Duodenal mucosa (tissue), 2 donors: ENCODE measurements around the gene SLITRK1.

Source experiments
- H3K27ac ChIP-seq: one replicate; pipeline ENCODE4 v1.7.0; 2013; ENCODE audit warnings: low read depth, low read length
- H3K27me3 ChIP-seq, 2 donors: one replicate each; pipeline ENCODE4 v1.7.0; 2013; ENCODE audit warnings: low read length in 2 of 2, control low read depth in 1 of 2; ENCODE audit not compliant: insufficient read depth in 2 of 2, control insufficient read depth in 1 of 2
- H3K36me3 ChIP-seq, 2 donors: one replicate each; pipeline ENCODE4 v1.7.0; 2013; ENCODE audit warnings: low read length in 2 of 2, control low read depth in 1 of 2; ENCODE audit not compliant: insufficient read depth in 2 of 2, control insufficient read depth in 1 of 2
- H3K4me1 ChIP-seq, 2 donors: one replicate each; pipeline ENCODE4 v1.7.0; 2013; ENCODE audit warnings: low read length in 2 of 2, control low read depth in 1 of 2; ENCODE audit not compliant: insufficient read depth in 2 of 2, control insufficient read depth in 1 of 2
- H3K4me3 ChIP-seq, 2 donors: one replicate each; pipeline ENCODE4 v1.7.0; 2013; ENCODE audit warnings: low read length in 2 of 2, low read depth in 1 of 2
- H3K9ac ChIP-seq, 2 donors: one replicate each; pipeline ENCODE4 v1.7.0; 2013; ENCODE audit warnings: low read length in 2 of 2, low read depth in 1 of 2
- H3K9me3 ChIP-seq, 2 donors: one replicate each; pipeline ENCODE4 v1.7.0; 2013; ENCODE audit warnings: low read length in 2 of 2, control low read depth in 1 of 2; ENCODE audit not compliant: control insufficient read depth in 1 of 2

The SLITRK1 gene

GRCh38 chr13:83884141-83884540 is 1.9 kb upstream of the SLITRK1 start:
- Histone ChIP-seq H3K36me3 (no peaks in the 10 kb centered on the region), H3K9me3 (peaks cover 0 to 10% of the 10 kb centered on the region in 2 donors), H3K27me3 (peaks cover 6 to 9% of the 10 kb centered on the region in 2 donors), H3K27ac (no peak overlapping the region), H3K4me1 (no peaks in the 10 kb centered on the region), H3K4me3 (no peak overlapping the region), H3K9ac (no peak overlapping the region)

- Histone ChIP-seq H3K9ac (no peak overlapping the region), H3K27ac (no peak overlapping the region), H3K36me3 (no peaks in the 10 kb centered on the region), H3K27me3 (peaks cover 9 to 10% of the 10 kb centered on the region in 2 donors), H3K4me3 (no peak overlapping the region), H3K9me3 (peaks cover 0 to 15% of the 10 kb centered on the region in 2 donors), H3K4me1 (no peaks in the 10 kb centered on the region)
Observed at GRCh38 chr13:83883061-83883523, 818 bp upstream of the SLITRK1 start.

DNA sequence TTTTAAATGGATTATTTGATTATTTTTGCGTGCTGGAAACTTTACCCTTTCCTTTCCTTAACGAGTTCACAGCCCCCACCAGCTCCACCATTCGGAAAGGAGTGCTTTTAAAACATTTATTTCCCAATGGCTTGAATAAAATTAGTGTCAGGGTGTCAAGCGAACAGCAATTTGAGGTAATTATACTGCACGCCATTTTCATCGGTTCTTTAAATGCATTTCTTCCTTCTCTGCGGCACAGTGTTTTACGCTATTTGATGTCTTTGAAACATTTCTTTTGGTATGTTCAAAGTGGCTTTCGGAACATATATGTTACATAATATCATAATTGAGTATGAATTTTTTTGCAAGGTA is 309 bp upstream of the SLITRK1 start:
- H3K9me3 ChIP-seq, result peaks cover 0 to 15% of the 10 kb centered on the region in 2 donors
- H3K4me1 ChIP-seq, result no peaks in the 10 kb centered on the region
- H3K9ac ChIP-seq, result no peak overlapping the region
- H3K4me3 ChIP-seq, result no peak overlapping the region
- no peak overlapping the region for H3K27ac ChIP-seq
- H3K36me3 ChIP-seq, result no peaks in the 10 kb centered on the region
- peaks cover 9 to 10% of the 10 kb centered on the region in 2 donors for H3K27me3 ChIP-seq

DNA sequence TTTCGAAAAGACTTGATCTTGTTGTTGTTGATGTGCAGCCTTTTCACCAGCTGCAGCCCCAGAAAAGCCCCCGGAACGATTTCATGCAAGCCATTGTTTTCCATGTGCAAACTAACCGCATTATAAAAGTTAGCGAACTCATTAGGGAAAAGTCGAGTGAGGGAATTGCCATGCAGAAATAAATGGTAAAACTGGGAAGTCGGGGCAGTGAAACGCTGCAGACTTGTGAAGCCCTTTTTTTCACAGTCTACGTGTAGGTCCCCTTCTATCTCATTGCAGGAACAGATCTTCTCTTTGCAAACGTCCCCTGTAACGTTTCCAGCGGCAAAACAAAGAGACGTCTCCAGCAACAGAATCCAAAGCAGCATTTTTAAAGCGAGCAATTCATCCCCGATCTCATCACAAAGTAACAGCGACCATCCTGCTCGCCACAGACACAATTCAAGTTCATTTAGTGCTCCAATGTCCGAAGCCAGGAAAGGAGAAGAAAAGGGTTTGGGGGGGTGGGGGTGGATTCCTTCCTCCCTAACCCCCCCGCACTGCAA is 1.1 kb downstream of the SLITRK1 start:
- Histone ChIP-seq H3K27ac (no peak overlapping the region), H3K36me3 (no peaks in the 10 kb centered on the region), H3K4me1 (no peaks in the 10 kb centered on the region), H3K9ac (no peak overlapping the region), H3K9me3 (peaks cover 0 to 15% of the 10 kb centered on the region in 2 donors), H3K27me3 (peaks cover 9 to 10% of the 10 kb centered on the region in 2 donors), H3K4me3 (no peak overlapping the region)

DNA sequence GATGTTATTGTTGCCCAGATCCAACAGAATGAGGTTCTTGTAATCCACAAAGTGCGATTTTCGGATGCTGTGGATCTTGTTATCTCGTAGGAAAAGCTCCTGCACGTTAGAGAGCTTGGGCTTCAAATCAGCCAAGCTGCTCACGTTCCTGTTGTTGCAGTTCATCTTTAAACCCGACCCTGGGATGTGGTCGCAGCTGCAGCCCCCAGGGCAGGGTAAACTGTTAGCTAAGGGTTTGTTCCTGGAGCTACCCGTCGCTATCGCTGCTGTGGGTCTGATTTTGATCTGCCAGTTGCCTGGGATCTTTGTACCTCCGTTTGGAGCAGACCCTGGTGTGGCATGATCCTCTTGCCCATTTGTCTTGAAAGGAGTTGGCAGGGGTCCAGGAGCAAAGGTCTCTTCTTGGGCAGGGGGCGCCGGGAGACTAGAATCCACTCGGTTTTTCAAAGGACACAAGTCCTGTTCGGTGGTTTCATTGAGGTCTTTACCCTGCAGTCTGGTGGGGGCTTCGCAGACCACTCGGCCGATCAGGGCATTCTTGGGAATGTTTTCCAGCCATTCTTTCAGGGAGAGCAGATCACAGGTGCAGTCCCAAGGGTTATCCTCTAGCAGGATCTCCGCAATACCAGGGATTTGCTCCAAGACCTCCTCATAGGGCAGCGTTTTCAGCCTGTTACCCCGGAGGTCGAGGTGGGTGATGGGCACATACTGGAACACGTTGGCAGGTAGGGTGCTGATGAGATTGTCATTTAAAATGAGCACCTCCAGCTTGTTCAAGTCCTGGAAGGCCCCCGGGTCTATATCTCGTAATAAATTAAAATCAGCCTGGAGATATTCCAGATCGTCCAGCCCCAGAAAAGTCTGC is 1.8 kb downstream of the SLITRK1 start:
- H3K9me3 ChIP-seq, result peaks cover 0 to 15% of the 10 kb centered on the region in 2 donors
- H3K27ac ChIP-seq, result no peak overlapping the region
- no peaks in the 10 kb centered on the region for H3K4me1 ChIP-seq
- no peak overlapping the region for H3K9ac ChIP-seq
- no peak overlapping the region for H3K4me3 ChIP-seq
- no peaks in the 10 kb centered on the region for H3K36me3 ChIP-seq
- H3K27me3 ChIP-seq, result peaks cover 9 to 10% of the 10 kb centered on the region in 2 donors

DNA sequence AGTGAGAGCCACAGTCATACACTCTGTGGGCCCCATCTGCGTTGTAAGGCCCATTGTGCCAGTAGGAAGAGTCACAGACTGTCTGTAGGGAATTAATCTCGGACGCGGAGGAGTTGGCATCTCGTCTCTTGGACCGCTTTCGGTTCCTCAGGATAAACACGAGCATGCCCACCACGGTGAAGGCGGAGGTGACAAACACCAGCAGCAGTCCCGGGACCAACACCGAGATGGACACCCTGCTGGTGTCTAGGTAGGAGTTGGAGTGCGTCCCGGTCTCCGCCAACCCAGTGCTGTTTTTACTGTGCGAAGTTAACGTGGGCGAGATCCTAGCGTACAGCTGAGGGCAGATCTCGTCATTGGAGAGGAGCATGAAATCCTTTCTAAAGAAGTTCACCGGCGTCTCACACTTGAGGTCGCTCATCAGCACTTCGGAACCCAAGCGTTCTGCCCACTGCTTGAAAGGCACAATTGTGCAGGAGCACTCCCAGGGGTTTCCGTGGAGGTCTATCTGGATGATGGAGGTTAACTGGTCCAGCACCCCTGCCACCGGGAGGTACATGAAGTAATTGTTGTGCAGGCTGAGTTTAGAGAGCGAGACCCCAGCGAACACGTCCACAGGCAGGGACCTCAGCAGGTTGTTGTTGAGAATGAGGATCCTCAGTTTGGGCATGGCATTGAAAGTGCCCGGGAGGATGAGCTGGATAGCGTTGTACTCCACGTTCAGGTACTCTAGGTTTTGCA is 2.7 kb downstream of the SLITRK1 start:
- H3K4me3 ChIP-seq, result no peak overlapping the region
- H3K27ac ChIP-seq, result no peak overlapping the region
- H3K4me1 ChIP-seq, result no peaks in the 10 kb centered on the region
- H3K36me3 ChIP-seq, result no peaks in the 10 kb centered on the region
- peaks cover 0 to 15% of the 10 kb centered on the region in 2 donors for H3K9me3 ChIP-seq
- peaks cover 9 to 10% of the 10 kb centered on the region in 2 donors for H3K27me3 ChIP-seq
- H3K9ac ChIP-seq, result no peak overlapping the region

DNA sequence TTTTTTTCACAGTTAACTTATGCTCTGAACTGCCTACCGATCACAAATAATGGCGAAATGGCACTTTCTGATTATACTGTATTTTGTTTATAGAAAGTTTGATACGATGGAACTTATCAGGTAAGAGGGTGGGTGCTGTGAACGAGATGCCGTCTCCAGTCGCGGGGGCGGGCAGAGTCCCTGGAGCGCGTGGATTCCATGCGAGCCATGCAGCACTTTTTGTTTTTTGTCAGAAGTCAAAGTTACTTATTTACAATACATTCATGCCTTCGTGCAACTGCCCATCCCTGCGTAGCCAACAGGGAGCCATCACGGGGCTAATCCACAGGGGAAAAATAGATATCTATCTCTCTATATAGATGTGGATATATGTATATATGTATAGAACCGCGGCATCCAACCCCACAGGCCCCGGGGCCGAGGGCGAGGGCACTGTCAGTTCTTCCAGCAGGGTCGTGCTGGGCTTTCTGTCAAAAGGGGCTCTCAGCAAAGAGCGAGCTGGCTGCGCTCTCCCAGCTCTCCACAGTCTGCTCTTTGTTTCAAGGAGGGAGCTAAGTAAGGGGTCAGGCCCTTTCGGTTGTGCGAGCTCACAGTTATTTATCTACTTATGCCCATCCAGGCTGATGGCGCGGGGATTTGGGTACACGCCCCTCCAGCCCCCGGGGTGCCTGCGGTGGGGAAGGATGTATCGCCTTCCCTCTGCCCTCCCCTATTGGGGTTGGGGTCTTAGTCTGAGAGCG is 3.4 kb downstream of the SLITRK1 start:
- Histone ChIP-seq H3K4me3 (no peak overlapping the region), H3K9ac (no peak overlapping the region), H3K36me3 (no peaks in the 10 kb centered on the region), H3K27me3 (peaks cover 9 to 10% of the 10 kb centered on the region in 2 donors), H3K4me1 (no peaks in the 10 kb centered on the region), H3K9me3 (peaks cover 0 to 15% of the 10 kb centered on the region in 2 donors), H3K27ac (no peak overlapping the region)

- no peak overlapping the region for H3K27ac ChIP-seq
- no peaks in the 10 kb centered on the region for H3K4me1 ChIP-seq
- peaks cover 0 to 15% of the 10 kb centered on the region in 2 donors for H3K9me3 ChIP-seq
- no peak overlapping the region for H3K9ac ChIP-seq
- no peaks in the 10 kb centered on the region for H3K36me3 ChIP-seq
- peaks cover 9 to 10% of the 10 kb centered on the region in 2 donors for H3K27me3 ChIP-seq
- no peak overlapping the region for H3K4me3 ChIP-seq
Observed at GRCh38 chr13:83877651-83878355, 4.5 kb downstream of the SLITRK1 start.

DNA sequence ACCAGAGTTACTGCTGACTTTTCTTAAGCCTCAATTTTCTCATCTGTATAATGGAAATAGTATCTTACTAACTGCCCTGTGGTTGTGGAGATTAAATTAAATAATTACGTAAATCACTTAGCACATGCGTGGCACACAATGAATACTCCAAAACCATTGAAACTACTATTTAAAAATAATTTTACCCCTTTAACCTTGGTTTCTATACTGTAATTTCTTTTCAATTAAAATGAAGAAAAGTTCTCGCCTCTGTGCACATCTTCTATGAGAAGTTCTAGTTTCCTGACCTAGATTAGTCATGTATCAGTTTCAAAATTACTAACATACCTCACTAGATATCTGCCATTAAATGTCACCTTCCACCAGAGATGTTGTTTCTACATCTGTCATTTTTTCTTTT is 5.7 kb downstream of the SLITRK1 start:
- Histone ChIP-seq H3K36me3 (no peaks in the 10 kb centered on the region), H3K27me3 (peaks cover 0 to 10% of the 10 kb centered on the region in 2 donors), H3K9me3 (peaks cover 0 to 13% of the 10 kb centered on the region in 2 donors), H3K27ac (no peak overlapping the region), H3K4me1 (no peaks in the 10 kb centered on the region), H3K9ac (no peak overlapping the region), H3K4me3 (no peak overlapping the region)
